HT1080 (cell line): ENCODE measurements around the gene CORO7. TPM values are rescaled to one million over a fixed set of nuclear protein-coding genes. Genes with fewer than 3 reads are reported as not detected.

ENCODE experiments used
- DNase-seq: peaks from one replicate; pipeline ENCODE4 v3.0.0-alpha.2; 2015; ENCODE audit warnings: low read depth
- polyA plus RNA-seq, 2 experiments: library from polyadenylated mRNA; depleted of rRNA; stranded (reverse); fragments of >200 nt; gene quantifications; 2 replicates each; pipeline ENCODE4 v1.2.3, GENCODE V29; 2015
- total RNA-seq: library from RNA; depleted of rRNA; stranded (reverse); fragments of >200 nt; shearing (Covaris generic); gene quantifications from 2 replicates; pipeline ENCODE4 v1.2.3, GENCODE V29; 2014; rRNA removed

Gene CORO7
- total RNA-seq: 19.2 and 24.9 TPM in 2 replicates
- 11.8 and 11.9 TPM in 2 replicates for polyA plus RNA-seq (2015; cell fraction: cytosol; rRNA removed)
- polyA plus RNA-seq (2015; cell fraction: nucleus; rRNA removed): 51.3 and 59.1 TPM in 2 replicates

DNA sequence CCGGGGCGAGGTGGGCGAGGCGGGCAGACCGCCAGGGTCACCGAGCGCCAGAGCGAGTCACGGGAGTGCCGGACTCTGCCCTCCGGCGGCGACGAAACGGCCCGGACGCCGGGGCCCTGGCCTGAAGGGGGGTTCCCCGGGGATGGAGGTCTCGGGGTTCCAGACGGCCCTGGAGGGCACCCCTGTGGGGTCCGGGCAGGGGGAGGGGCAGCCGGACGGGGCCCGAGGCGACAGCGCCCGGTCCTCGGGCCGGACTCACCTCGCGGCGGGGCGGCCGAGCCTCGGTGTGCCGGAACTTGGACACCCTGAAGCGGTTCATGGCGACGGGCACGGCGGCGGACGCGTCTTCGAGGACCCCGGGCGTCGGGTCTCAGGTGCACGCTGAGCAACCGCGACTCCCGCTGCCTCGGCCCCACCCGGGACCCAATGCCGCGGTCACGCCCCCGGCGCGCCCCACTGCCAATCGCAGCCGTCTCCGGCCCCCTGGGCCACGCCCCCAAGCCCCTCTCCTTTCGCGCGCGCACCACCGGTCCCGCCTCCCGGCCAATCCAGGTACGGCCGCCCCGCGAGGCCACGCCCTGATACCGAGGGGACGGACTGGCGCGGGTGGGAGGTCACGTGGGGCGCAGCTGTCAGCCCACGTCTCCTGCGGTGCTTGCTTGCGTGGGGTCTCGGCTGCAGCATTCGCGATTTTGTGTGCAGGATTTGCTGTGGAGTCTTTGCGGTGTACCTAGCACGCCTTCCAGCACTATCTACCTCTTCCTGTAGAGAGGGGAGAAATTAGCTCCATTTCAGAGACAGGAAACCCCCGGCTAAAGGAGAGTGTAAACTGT is at the start of gene CORO7:
CORO7 (minus strand) TSS at position 397 of the 833 bp plus-strand sequence; CDS start at position 319, 78 bp downstream.
- DNase-seq: peak; percentile 84

DNA sequence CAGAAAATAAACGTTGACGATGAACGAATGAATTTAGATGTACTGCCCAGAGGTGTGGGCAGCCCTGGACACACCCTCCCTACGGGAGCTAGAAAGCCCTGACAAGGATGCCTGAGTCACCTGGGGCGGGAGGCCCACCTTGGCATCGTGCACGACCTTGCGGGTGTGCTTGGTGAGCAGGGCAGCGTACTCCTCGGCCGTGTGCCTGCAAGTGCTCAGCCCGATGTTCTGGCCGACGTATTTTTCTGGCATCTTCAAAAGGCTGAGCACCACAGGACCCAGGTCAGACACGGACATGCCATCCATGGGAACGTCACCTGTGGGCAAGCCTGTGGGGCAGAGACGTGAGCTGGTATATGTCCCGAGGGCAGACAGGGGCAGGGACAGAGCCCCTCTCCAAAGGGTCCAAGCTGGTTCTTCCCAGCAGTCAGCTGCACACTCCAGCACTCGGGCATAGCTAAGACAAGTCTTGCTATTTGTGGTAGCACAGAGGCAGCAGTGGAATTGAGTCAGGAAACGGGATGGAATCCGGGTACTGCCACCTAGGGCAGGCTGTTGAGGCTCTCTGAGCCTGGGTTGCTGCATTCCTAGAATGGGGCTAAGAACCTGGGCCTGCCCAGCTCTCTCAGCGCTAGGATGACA is 47.2 kb upstream of the CORO7 start:
- DNase-seq: no peak

- no peak for DNase-seq
These were observed 45.1 kb upstream of the CORO7 start for GRCh38 chr16:4461250-4462085.

DNA sequence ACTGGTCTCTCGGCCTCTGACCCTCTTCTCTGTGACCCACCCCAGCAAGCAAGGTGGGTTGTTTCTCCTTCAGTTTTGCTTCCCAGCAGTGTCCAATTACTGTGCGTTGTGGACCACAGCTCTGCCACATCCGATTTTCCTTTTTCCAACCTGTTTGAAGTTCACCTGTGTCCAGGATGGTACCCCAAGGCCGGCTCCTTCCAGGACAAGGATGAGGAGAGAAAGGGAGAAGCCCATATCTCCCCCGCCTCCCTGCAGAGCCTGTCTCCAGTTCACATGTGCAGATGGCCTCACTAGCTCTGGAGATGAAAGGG is 44.5 kb upstream of the CORO7 start:
- DNase-seq: no peak

- no peak for DNase-seq
These were observed 39.6 kb upstream of the CORO7 start for GRCh38 chr16:4455951-4456350.

GRCh38 chr16:4455081-4455480 is 38.7 kb upstream of the CORO7 start:
- DNase-seq: no peak

DNA sequence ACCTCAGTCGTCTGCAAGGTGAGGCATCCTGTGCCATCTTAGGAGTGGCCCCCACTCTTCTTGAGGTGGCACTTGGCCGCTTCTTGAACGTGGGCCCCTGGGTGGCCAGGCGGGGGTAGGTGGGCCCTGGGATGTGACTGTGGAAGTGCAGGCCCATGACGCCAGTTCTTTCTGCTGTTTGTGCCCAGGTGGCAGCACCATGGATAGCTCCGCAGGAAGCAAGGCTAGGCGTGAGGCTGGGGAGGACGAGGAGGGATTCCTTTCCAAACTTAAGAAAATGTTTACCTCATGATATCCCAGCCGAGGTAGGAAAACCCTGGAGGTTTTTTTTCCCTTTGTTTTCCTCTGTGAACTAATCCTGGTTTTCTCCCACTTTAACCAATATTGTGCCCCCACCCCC is 38.2 kb upstream of the CORO7 start:
- no peak for DNase-seq

DNA sequence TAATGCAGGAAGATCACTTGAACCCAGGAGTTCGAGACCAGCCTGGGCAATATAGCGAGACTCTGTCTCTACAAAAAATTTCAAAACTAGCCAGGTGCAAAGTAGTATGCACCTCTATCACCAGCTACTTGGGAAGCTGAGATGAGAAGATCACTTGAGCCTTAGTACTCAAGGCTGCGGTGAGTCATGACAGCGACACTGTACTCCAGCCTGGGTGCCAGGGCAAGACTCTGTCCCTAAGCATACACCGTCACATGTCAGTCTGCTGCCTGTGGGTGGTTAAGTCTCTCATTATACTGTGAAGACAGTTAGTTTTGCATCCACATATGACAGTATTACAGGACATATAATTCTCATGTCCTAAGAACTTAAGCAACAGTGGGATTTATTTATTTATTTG is 36.3 kb upstream of the CORO7 start:
- no peak for DNase-seq

GRCh38 chr16:4450931-4451519 is 34.6 kb upstream of the CORO7 start:
- DNase-seq: no peak

DNA sequence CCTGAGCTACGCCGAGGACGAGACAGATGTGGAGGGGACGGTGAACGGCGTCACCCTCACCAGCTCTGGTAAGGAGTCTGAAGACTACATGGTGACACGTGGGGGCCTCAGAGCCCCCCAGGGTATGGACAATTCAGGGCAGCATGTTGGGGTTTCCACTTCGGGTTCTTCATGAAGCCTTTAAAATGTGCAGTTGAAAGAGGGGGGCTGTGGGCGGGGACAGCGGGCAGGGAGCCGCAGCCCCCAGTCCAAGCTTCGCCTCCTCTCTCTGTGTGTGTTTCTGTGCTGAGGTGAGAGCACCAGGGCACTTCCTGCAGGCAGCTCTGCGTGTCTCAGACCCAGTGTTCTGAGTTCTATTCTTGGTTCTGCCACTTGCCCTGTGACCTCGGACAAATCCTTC is 34.0 kb upstream of the CORO7 start:
- DNase-seq: no peak

- DNase-seq: no peak
These were observed 27.6 kb upstream of the CORO7 start for GRCh38 chr16:4443986-4444385.

DNA sequence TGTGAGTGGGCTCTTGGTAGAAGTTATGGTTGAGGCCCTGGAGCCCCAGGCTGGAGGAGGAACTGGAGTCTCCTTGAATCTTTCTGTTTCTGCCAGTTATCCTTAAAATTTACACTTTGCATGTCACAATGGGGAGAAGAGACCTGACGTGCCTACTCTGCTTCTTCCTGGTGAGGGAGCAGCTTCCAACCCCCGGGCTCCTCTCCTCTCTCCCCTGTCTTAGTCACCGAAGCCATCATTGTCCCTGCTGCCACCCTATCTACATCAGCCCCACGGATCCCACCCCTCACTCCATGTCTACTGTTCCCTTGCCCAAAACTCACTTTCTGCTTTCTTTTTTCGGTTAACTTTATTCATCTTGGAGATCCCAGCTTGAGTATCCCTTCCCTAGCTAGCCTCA is 26.9 kb upstream of the CORO7 start:
- DNase-seq: no peak

DNA sequence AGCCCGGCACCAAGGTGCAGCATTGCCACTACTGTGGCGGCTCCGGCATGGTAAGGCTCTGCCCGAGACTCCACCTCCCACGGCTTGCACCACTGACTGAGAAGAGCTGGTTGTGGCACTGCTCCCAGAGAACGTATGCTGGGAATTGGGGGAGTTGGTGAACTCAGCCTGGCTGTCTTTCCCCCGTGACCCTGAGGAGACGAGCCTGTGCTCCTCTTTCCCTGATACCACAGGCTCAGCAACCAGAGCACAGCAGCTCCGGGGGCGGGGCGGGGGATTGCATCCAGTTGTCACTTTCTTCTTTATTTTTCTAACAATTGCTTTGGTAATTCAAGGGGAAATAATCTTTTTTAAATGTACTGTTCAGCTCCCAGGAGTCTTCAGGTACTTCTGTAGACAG is 26.0 kb upstream of the CORO7 start:
- no peak for DNase-seq

GRCh38 chr16:4437366-4437765 is 21.0 kb upstream of the CORO7 start:
- no peak for DNase-seq

DNA sequence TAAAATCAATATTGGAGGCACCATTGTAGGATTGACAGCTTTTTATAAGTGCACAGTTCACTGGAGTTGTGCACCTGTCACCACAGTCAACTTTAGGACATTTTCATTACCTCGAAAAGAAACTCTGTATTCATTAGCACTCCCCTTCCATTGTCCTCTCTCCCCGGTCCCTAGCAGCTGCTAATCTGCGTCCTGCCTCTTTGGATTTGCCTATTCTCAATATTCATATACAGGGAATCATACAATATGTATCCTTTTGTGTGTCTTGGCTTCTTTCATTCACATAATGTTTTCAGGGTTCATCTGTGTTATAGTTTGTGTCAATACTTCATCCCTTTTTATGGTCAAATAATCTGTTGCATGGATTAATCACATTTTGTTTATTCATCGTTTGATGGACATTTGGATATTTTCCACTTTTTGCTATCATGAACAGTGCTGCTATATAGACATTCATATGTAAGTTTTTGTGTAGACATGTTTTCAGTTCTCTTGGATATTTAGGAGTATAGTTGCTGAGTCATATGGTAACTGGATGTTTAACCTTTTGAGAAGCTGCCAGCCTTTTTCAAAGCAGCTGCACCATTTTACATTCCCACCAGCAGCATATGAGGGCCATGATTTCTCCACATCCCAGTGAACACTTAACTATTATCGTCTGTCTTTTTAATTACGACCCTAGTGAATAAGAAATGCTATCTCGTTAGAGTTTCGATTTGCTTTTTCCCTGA is 19.1 kb upstream of the CORO7 start:
- no peak for DNase-seq

DNA sequence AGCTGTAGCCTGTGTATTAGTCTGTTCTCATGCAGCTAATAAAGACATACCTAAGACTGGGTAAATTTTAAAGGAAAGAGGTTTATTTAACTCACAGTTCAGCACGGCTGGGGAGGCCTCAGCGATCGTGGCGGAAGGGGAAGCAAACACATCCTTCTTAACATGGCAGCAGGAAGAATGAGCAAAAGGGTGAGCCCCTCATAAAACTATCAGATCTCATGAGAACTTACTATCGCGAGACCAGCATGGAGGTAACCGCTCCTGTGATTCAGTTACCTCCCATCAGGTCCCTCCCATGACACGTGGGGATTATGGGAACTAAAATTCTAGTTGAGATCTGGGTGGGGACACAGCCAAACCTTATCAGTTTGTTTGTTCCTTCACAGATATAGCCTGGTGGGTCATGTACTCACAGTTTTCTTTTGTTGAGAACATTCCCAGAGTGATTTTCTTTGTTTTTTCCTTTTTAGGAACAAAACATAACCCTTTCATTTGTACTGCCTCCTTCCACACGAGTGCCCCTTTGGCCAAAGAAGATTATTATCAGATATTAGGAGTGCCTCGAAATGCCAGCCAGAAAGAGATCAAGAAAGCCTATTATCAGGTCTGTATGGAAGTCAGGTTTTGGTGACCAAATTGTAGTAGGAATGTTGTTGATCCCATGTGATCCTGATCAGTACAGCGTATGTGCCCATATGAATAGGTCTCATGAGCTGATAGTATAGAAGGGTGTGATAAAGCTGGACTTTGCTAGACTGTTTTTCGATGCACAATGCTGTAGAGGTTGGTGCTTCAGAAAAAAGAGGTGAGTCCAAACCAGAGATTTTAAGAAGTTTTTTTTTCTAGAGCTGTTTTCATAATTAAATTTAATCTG is 17.8 kb upstream of the CORO7 start:
- no peak for DNase-seq

DNA sequence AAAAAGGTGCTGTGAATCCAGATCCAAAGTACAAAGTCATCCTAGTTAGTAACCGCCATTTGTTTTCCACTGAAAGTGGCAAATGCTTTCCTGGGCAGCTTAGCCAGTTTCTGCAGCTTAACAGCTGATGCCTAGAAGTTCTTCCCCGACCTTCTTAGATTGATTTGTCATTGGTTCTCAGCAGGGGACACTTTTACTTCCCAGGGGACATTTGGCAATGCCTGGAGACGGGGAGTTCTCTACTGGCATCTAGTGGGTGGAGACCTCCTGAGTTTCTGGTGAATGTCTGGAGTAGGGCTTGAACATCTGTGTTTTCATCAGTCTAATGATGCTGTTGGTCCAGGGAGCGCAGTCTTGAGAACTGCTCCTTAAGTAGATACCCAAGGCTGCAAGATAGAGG is 16.8 kb upstream of the CORO7 start:
- DNase-seq: no peak

DNA sequence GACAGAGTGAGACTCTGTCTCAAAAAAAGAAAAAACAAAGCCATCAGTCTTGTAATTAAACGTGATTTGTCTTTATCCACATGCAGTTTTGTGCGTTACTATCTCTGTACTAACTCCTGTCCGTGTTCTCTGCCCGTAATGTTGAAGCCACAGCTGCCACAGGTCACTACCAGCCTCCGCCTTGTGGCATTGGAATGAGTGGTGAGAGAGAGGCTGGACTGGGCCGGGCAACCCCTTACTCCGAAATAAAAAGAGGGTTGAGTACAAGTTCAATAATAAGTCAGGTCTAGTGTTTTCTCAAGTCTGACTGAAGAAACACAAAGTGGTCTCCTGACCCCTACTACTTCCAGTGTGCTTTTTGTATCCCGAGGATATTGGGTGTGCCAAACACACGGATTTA is 14.6 kb upstream of the CORO7 start:
- no peak for DNase-seq

DNA sequence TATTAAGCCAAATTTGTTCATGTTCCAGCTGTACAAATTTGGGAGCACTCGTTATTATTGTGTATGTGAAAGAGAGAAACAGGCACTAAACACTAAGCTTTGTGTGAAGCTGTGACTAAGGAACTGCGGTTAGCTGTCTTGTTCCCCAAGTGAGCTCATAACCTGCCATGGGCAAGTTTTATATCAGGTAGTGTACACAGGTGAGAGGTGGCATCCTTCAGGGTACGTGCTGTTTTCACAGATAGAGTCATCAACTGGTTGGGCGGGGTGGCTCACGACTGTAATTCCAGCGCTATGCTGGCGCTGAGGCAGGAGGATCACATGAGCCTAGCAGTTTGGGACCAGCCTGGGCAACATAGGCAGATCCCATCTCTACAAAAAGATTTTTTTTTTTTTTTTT is 12.1 kb upstream of the CORO7 start:
- no peak for DNase-seq
